GM23338 (cell line): ENCODE data around the gene S100A12. TPM values are rescaled to one million over a fixed set of nuclear protein-coding genes. Genes with fewer than 3 reads are reported as not detected.

Experiments used
- ATAC-seq: fragments of 200-7000 bp; cut with Tn5 transposase; 3 replicates; pipeline ENCODE4 v1.9.1; 2020
- DNase-seq: peaks from one replicate; pipeline ENCODE4 v3.0.0-alpha.2; 2015; ENCODE audit warnings: low spot score
- H2AFZ ChIP-seq: fragments of 200-600 bp; sonication (generic); 2 replicates; pipeline ENCODE4 v1.8.0; 2016; ENCODE audit warnings: antibody characterized with exemption, mild to moderate bottlenecking, moderate library complexity
- H3F3A ChIP-seq: fragments of 200-600 bp; sonication (generic); replicated peaks from 2 replicates; pipeline ENCODE4 v1.8.0; 2017; ENCODE audit warnings: antibody characterized with exemption, mixed run types, low read depth
- H3K27ac ChIP-seq: fragments of 200-600 bp; sonication (generic); 2 replicates; pipeline ENCODE4 v1.6.1; 2016; ENCODE audit warnings: low read depth
- H3K27me3 ChIP-seq: fragments of 200-600 bp; sonication (generic); 2 replicates; pipeline ENCODE4 v1.8.0; 2016; ENCODE audit warnings: mild to moderate bottlenecking, mixed run types, moderate library complexity; ENCODE audit not compliant: insufficient read depth
- H3K36me3 ChIP-seq: fragments of 200-600 bp; sonication (generic); 2 replicates; pipeline ENCODE4 v1.8.0; 2016; ENCODE audit warnings: mild to moderate bottlenecking; ENCODE audit not compliant: insufficient read depth
- H3K4me1 ChIP-seq: fragments of 200-600 bp; sonication (generic); 2 replicates; pipeline ENCODE4 v1.8.0; 2016; ENCODE audit warnings: mild to moderate bottlenecking, moderate library complexity; ENCODE audit not compliant: insufficient read depth
- H3K4me2 ChIP-seq: fragments of 200-600 bp; sonication (generic); 2 replicates; pipeline ENCODE4 v1.7.1; 2017; ENCODE audit warnings: mixed run types
- H3K4me3 ChIP-seq: fragments of 200-600 bp; sonication (generic); 2 replicates; pipeline ENCODE4 v1.6.1; 2016; ENCODE audit warnings: mixed run types
- H3K79me2 ChIP-seq: fragments of 200-600 bp; sonication (generic); replicated peaks from 2 replicates; pipeline ENCODE4 v1.8.0; 2017; ENCODE audit warnings: mild to moderate bottlenecking; ENCODE audit not compliant: insufficient read depth
- H3K9me2 ChIP-seq: fragments of 200-600 bp; sonication (generic); 2 replicates; pipeline ENCODE4 v1.8.0; 2017; ENCODE audit not compliant: insufficient read depth
- H4K20me1 ChIP-seq: fragments of 200-600 bp; sonication (generic); replicated peaks from 2 replicates; pipeline ENCODE4 v1.8.0; 2017; ENCODE audit warnings: mild to moderate bottlenecking; ENCODE audit not compliant: insufficient read depth
- H3K27ac Mint-ChIP-seq: 2 replicates; pipeline ENCODE4 v1.8.0; 2020; ENCODE audit warnings: inconsistent platforms, mild to moderate bottlenecking, moderate library complexity, mixed read lengths
- H3K27me3 Mint-ChIP-seq: 3 replicates; pipeline ENCODE4 v1.8.0; 2022; ENCODE audit warnings: low read depth, mild to moderate bottlenecking, moderate library complexity, mixed read lengths, inconsistent platforms; ENCODE audit not compliant: insufficient read depth, poor library complexity
- H3K36me3 Mint-ChIP-seq: 3 replicates; pipeline ENCODE4 v1.8.0; 2021; ENCODE audit warnings: low read depth, mild to moderate bottlenecking, inconsistent platforms, moderate library complexity, mixed read lengths
- H3K4me1 Mint-ChIP-seq: 3 replicates; pipeline ENCODE4 v1.8.0; 2020; ENCODE audit warnings: mild to moderate bottlenecking, inconsistent platforms, mixed read lengths
- H3K4me3 Mint-ChIP-seq: 3 replicates; pipeline ENCODE4 v1.8.0; 2021; ENCODE audit warnings: moderate library complexity, mild to moderate bottlenecking, inconsistent platforms, mixed read lengths
- H3K9me3 Mint-ChIP-seq: 3 replicates; pipeline ENCODE4 v1.8.0; 2020; ENCODE audit warnings: moderate library complexity, mild to moderate bottlenecking, inconsistent platforms, mixed read lengths
- CREB1 ChIP-seq: fragments of 250-450 bp; sonication (Bioruptor Pico); IDR thresholded peaks from 2 replicates; pipeline ENCODE4 v1.5.0; 2020; ENCODE audit warnings: low read depth, mild to moderate bottlenecking, moderate library complexity
- CTCF ChIP-seq, 2 experiments: fragments of 200-600 bp in 1 of 2; sonication (generic) in 1 of 2; conservative IDR thresholded peaks; 2 replicates each; pipeline versions ENCODE4 v1.5.1 to v1.6.1; 2016 to 2017; ENCODE audit warnings: antibody characterized with exemption in 2 of 2, low read depth in 2 of 2, mild to moderate bottlenecking in 2 of 2, moderate library complexity in 1 of 2
- ETS1 ChIP-seq: IDR thresholded peaks from 2 replicates; pipeline ENCODE4 v1.6.1; 2016; ENCODE audit warnings: antibody characterized with exemption
- EZH2 ChIP-seq: fragments of 200-600 bp; sonication (generic); IDR thresholded peaks from one replicate; pipeline ENCODE4 v1.8.0; 2017; ENCODE audit warnings: antibody characterized with exemption, mild to moderate bottlenecking, low read depth; ENCODE audit not compliant: unreplicated experiment
- EZH2phosphoT487 ChIP-seq: fragments of 200-600 bp; sonication (generic); IDR thresholded peaks from one replicate; pipeline ENCODE4 v1.8.1; 2018; ENCODE audit warnings: antibody characterized with exemption; ENCODE audit not compliant: unreplicated experiment
- JUNB ChIP-seq: IDR thresholded peaks from one replicate; pipeline ENCODE4 v1.6.1; 2016; ENCODE audit warnings: antibody characterized with exemption; ENCODE audit not compliant: unreplicated experiment
- NANOG ChIP-seq: IDR thresholded peaks from 2 replicates; pipeline ENCODE4 v1.6.1; 2016; ENCODE audit warnings: antibody characterized with exemption, borderline replicate concordance
- POLR2AphosphoS5 ChIP-seq: IDR thresholded peaks from 2 replicates; pipeline ENCODE4 v1.6.1; 2016; ENCODE audit warnings: antibody characterized with exemption, low read depth
- REST ChIP-seq: IDR thresholded peaks from one replicate; pipeline ENCODE4 v1.6.1; 2018; ENCODE audit warnings: antibody characterized with exemption; ENCODE audit not compliant: unreplicated experiment
- ZNF114 ChIP-seq: fragments of 250-450 bp; sonication (Bioruptor Pico); IDR thresholded peaks from 2 replicates; pipeline ENCODE4 v1.5.0; 2020; ENCODE audit warnings: mild to moderate bottlenecking, moderate library complexity
- ZNF331 ChIP-seq: fragments of 250-450 bp; sonication (Bioruptor Pico); IDR thresholded peaks from 2 replicates; pipeline ENCODE4 v1.5.0; 2020; ENCODE audit warnings: low read depth, mild to moderate bottlenecking, moderate library complexity
- ZNF462 ChIP-seq: fragments of 250-450 bp; sonication (Bioruptor Pico); IDR thresholded peaks from 2 replicates; pipeline ENCODE4 v1.5.0; 2020; ENCODE audit warnings: mild to moderate bottlenecking, moderate library complexity
- polyA plus RNA-seq: library from polyadenylated mRNA; unstranded; fragments of >200 nt; fragmentation: Nextera tagmentation; extraction: Ambion mirVana; gene quantifications from 2 replicates; pipeline ENCODE4 v1.2.1, GENCODE V29; 2016
- total RNA-seq: library from RNA; depleted of rRNA; stranded (reverse); fragments of >200 nt; shearing (Covaris generic); gene quantifications from 2 replicates; pipeline ENCODE4 v1.2.3, GENCODE V29; 2014

S100A12 gene
- total and polyA plus RNA-seq, 2 experiments from 2014 or later: not detected

- TF ChIP-seq ZNF462: no peak
- TF ChIP-seq POLR2AphosphoS5: no peak
- no peak for TF ChIP-seq ZNF331
- TF ChIP-seq JUNB: no peak
- TF ChIP-seq ZNF114 (CRISPR knock-in tag): no peak
- TF ChIP-seq NANOG: no peak
Observed at GRCh38 chr1:153333902-153334301, 41.5 kb downstream of the S100A12 start (continued).

- no peaks in the 10 kb centered on the region for H4K20me1 ChIP-seq
- no peaks in the 10 kb centered on the region for H3K27me3 ChIP-seq
- H3K4me3 ChIP-seq: no peak overlapping the region
- no peaks in the 10 kb centered on the region for H3K27me3 Mint-ChIP-seq
- no peak overlapping the region for H3K27ac ChIP-seq
- peaks cover 69% of the 10 kb centered on the region for H3K9me3 Mint-ChIP-seq
- H3K4me3 Mint-ChIP-seq: no peak overlapping the region
- peaks cover 4% of the 10 kb centered on the region; the same call in 2 of the 3 replicates for H3K36me3 Mint-ChIP-seq
- H3K27ac Mint-ChIP-seq: no peak overlapping the region
- H3K36me3 ChIP-seq: peaks cover 4% of the 10 kb centered on the region; the same call in 1 of the 2 replicates
- H3K79me2 ChIP-seq: no peaks in the 10 kb centered on the region
- DNase-seq (no peak), ATAC-seq (no peak)
- no peaks in the 10 kb centered on the region for H3K4me1 ChIP-seq
- no peak overlapping the region for H3K4me2 ChIP-seq
- no peak overlapping the region for H2AFZ ChIP-seq
- no peaks in the 10 kb centered on the region for H3F3A ChIP-seq
- no peaks in the 10 kb centered on the region for H3K4me1 Mint-ChIP-seq
- H3K9me2 ChIP-seq: peaks cover 3% of the 10 kb centered on the region; the same call in 1 of the 2 replicates
- no peak for TF ChIP-seq CREB1 (CRISPR knock-in tag)
- TF ChIP-seq ETS1: no peak
- no peak for TF ChIP-seq EZH2
- no peak for TF ChIP-seq NANOG
- no peak for TF ChIP-seq ZNF114 (CRISPR knock-in tag)
- TF ChIP-seq CTCF (conservative IDR thresholded peaks at IDR 0.05; ENCODE audit: low read depth in 2 of 2): no peak
- no peak for TF ChIP-seq JUNB
- no peak for TF ChIP-seq EZH2phosphoT487
- no peak for TF ChIP-seq REST
- TF ChIP-seq ZNF331: no peak
- TF ChIP-seq POLR2AphosphoS5: no peak
Observed at GRCh38 chr1:153324912-153325311, 50.5 kb downstream of the S100A12 start.
